K562 treated with DMSO at 1 percent for 4 hours (cell line): ENCODE data around the gene PPP1R3A. TPM values are rescaled to one million over a fixed set of nuclear protein-coding genes. Genes with fewer than 3 reads are reported as not detected.

Experiments
- total RNA-seq: library from RNA; unstranded; fragments of 300-600 nt; gene quantifications from 2 replicates; pipeline ENCODE4 v1.2.3, GENCODE V29; 2022; ENCODE audit not compliant: insufficient read depth

PPP1R3A gene, protein sequence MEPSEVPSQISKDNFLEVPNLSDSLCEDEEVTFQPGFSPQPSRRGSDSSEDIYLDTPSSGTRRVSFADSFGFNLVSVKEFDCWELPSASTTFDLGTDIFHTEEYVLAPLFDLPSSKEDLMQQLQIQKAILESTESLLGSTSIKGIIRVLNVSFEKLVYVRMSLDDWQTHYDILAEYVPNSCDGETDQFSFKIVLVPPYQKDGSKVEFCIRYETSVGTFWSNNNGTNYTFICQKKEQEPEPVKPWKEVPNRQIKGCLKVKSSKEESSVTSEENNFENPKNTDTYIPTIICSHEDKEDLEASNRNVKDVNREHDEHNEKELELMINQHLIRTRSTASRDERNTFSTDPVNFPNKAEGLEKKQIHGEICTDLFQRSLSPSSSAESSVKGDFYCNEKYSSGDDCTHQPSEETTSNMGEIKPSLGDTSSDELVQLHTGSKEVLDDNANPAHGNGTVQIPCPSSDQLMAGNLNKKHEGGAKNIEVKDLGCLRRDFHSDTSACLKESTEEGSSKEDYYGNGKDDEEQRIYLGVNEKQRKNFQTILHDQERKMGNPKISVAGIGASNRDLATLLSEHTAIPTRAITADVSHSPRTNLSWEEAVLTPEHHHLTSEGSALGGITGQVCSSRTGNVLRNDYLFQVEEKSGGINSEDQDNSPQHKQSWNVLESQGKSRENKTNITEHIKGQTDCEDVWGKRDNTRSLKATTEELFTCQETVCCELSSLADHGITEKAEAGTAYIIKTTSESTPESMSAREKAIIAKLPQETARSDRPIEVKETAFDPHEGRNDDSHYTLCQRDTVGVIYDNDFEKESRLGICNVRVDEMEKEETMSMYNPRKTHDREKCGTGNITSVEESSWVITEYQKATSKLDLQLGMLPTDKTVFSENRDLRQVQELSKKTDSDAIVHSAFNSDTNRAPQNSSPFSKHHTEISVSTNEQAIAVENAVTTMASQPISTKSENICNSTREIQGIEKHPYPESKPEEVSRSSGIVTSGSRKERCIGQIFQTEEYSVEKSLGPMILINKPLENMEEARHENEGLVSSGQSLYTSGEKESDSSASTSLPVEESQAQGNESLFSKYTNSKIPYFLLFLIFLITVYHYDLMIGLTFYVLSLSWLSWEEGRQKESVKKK
- total RNA-seq: not detected in 2 replicates

GRCh38 chr7:113918946-113919345 is at the start of gene PPP1R3A:
Gene PPP1R3A, minus strand, starts transcription at chr7:113919009. Its CDS starts 13 bp downstream, at chr7:113918996.

